ENCODE measurements around the gene ZNF548. TPM values are rescaled to one million over a fixed set of nuclear protein-coding genes. Genes with fewer than 3 reads are reported as not detected.
A peak's percentile ranks its signal among the peaks of the same experiment; 100 is the strongest.

The ZNF548 gene
- total RNA-seq, 1 experiment from 2014 or later: 18.0 TPM

GRCh38 chr19:57419439-57419838, 29.8 kb downstream of the ZNF548 start:
- Histone ChIP-seq H3K4me2 (no peak overlapping the region), H3K36me3 (ENCODE audit: low read depth) (peaks cover 47% of the 10 kb centered on the region), H3K9me3 (ENCODE audit: insufficient read depth, low read depth) (peaks cover 48% of the 10 kb centered on the region), H3K79me2 (ENCODE audit: low read depth) (no peaks in the 10 kb centered on the region), H3K4me1 (replicated peaks; ENCODE audit: insufficient read depth) (no peaks in the 10 kb centered on the region), H3K27me3 (ENCODE audit: insufficient read depth, low read depth) (no peaks in the 10 kb centered on the region), H3F3A (ENCODE audit: insufficient read depth, low read depth) (no peaks in the 10 kb centered on the region), H3K27ac (no peak overlapping the region), H2AFZ (no peak overlapping the region), H3K4me3 (no peak overlapping the region), H4K20me1 (ENCODE audit: insufficient read depth) (no peaks in the 10 kb centered on the region), H3K9me2 (ENCODE audit: insufficient read depth) (no peaks in the 10 kb centered on the region)
- no TSS peak for BruUV-seq (replicated peaks)
- TF ChIP-seq CTCF (conservative IDR thresholded peaks at IDR 0.05) (no peak), EZH2 (IDR thresholded peaks at IDR 0.05; ENCODE audit: low read depth) (no peak)
- no peak for DNase-seq
- ChIA-PET CTCF (no interaction called here), POLR2A (ENCODE audit: unreplicated experiment) (no interaction called here)
- intact Hi-C loops (cut with micrococcal nuclease; ENCODE audit: unreplicated experiment): no loop called here

GRCh38 chr19:57421037-57421436, 31.4 kb downstream of the ZNF548 start:
- Histone ChIP-seq H2AFZ (no peak overlapping the region), H3K4me2 (no peak overlapping the region), H3K4me1 (replicated peaks; ENCODE audit: insufficient read depth) (no peaks in the 10 kb centered on the region), H4K20me1 (ENCODE audit: insufficient read depth) (no peaks in the 10 kb centered on the region), H3F3A (ENCODE audit: insufficient read depth, low read depth) (no peaks in the 10 kb centered on the region), H3K27me3 (ENCODE audit: insufficient read depth, low read depth) (no peaks in the 10 kb centered on the region), H3K9me3 (ENCODE audit: insufficient read depth, low read depth) (peaks cover 48% of the 10 kb centered on the region), H3K9me2 (ENCODE audit: insufficient read depth) (no peaks in the 10 kb centered on the region), H3K4me3 (no peak overlapping the region), H3K27ac (no peak overlapping the region), H3K79me2 (ENCODE audit: low read depth) (no peaks in the 10 kb centered on the region), H3K36me3 (ENCODE audit: low read depth) (peaks cover 45% of the 10 kb centered on the region)
- ChIA-PET CTCF (no interaction called here), POLR2A (ENCODE audit: unreplicated experiment) (no interaction called here)
- DNase-seq: no peak
- TF ChIP-seq EZH2 (IDR thresholded peaks at IDR 0.05; ENCODE audit: low read depth) (no peak), CTCF (conservative IDR thresholded peaks at IDR 0.05) (no peak)
- intact Hi-C loops (cut with micrococcal nuclease; ENCODE audit: unreplicated experiment): no loop called here
- BruUV-seq (replicated peaks): no TSS peak

- Histone ChIP-seq H4K20me1 (ENCODE audit: insufficient read depth) (no peaks in the 10 kb centered on the region), H3K79me2 (ENCODE audit: low read depth) (peaks cover 41% of the 10 kb centered on the region), H2AFZ (peak overlapping the region; percentile 85), H3K9me2 (ENCODE audit: insufficient read depth) (no peaks in the 10 kb centered on the region), H3K4me2 (peak overlapping the region; percentile 75), H3K9me3 (ENCODE audit: insufficient read depth, low read depth) (no peaks in the 10 kb centered on the region), H3K4me3 (peak overlapping the region; percentile 81), H3K27me3 (ENCODE audit: insufficient read depth, low read depth) (no peaks in the 10 kb centered on the region), H3K36me3 (ENCODE audit: low read depth) (peaks cover 10% of the 10 kb centered on the region), H3K4me1 (replicated peaks; ENCODE audit: insufficient read depth) (peaks cover 16% of the 10 kb centered on the region), H3K27ac (no peak overlapping the region), H3F3A (ENCODE audit: insufficient read depth, low read depth) (no peaks in the 10 kb centered on the region)
- BruUV-seq (replicated peaks): TSS peak; percentile 92
- POLR2A ChIA-PET (ENCODE audit: unreplicated experiment): no interaction called here
- intact Hi-C loops (cut with micrococcal nuclease; ENCODE audit: unreplicated experiment): loop anchor here (1.0 to 2.0 kb wide), 6 partner anchors 23 to 748 kb away; partner anchors contain the start of genes TRAPPC2B, ZNF17, ZNF419 and ZNF547
- CTCF ChIA-PET: no interaction called here
- DNase-seq: no peak
- TF ChIP-seq CTCF (conservative IDR thresholded peaks at IDR 0.05): no peak
Measured at GRCh38 chr19:57434386-57435061, 44.9 kb downstream of the ZNF548 start.

All from PC-9 (cell line).